RWPE2 (cell line): ENCODE measurements around the gene TNFAIP1.

ENCODE experiments used
- ATAC-seq: fragments of 200-7000 bp; cut with Tn5 transposase; 3 replicates; pipeline ENCODE4 v1.9.1; 2021; ENCODE audit warnings: low read depth
- DNase-seq: peaks from one replicate; pipeline ENCODE4 v3.0.0-alpha.2; 2020; ENCODE audit warnings: low spot score
- H3K27ac ChIP-seq: fragments of 450-650 bp; 2 replicates; pipeline ENCODE4 v1.5.1; 2017; ENCODE audit warnings: mild to moderate bottlenecking; ENCODE audit not compliant: poor library complexity, severe bottlenecking
- H3K27me3 ChIP-seq: fragments of 250-450 bp; sonication (Bioruptor Pico); 2 replicates; pipeline ENCODE4 v1.5.1; 2021; ENCODE audit warnings: mild to moderate bottlenecking, moderate library complexity; ENCODE audit not compliant: insufficient read depth, poor library complexity, severe bottlenecking
- H3K36me3 ChIP-seq: fragments of 250-450 bp; sonication (Bioruptor Pico); 2 replicates; pipeline ENCODE4 v1.5.1; 2020; ENCODE audit warnings: low read depth, mild to moderate bottlenecking, moderate library complexity
- H3K4me1 ChIP-seq: fragments of 250-450 bp; sonication (Bioruptor Pico); 2 replicates; pipeline ENCODE4 v1.5.1; 2021; ENCODE audit warnings: mild to moderate bottlenecking, moderate library complexity; ENCODE audit not compliant: insufficient read depth, poor library complexity, severe bottlenecking
- H3K4me3 ChIP-seq: fragments of 250-450 bp; sonication (Bioruptor Pico); 2 replicates; pipeline ENCODE4 v1.5.1; 2021; ENCODE audit warnings: mild to moderate bottlenecking, moderate library complexity; ENCODE audit not compliant: severe bottlenecking
- H3K9me3 ChIP-seq: fragments of 250-450 bp; sonication (Bioruptor Pico); 2 replicates; pipeline ENCODE4 v1.5.1; 2021; ENCODE audit warnings: mild to moderate bottlenecking, moderate library complexity; ENCODE audit not compliant: severe bottlenecking
- CTCF ChIP-seq: fragments of 450-650 bp; IDR thresholded peaks from one replicate; pipeline ENCODE4 v1.5.1; 2017; ENCODE audit warnings: mild to moderate bottlenecking, moderate library complexity; ENCODE audit not compliant: poor library complexity, severe bottlenecking

The TNFAIP1 gene

GRCh38 chr17:28315846-28316705 is 19.5 kb upstream of the TNFAIP1 start:
- no peaks in the 10 kb centered on the region for H3K4me1 ChIP-seq
- no peak for ATAC-seq
- H3K9me3 ChIP-seq, result no peaks in the 10 kb centered on the region
- no peak overlapping the region for H3K4me3 ChIP-seq
- no peak overlapping the region for H3K27ac ChIP-seq
- no peak for TF ChIP-seq CTCF
- no peaks in the 10 kb centered on the region for H3K27me3 ChIP-seq
- DNase-seq, result no peak
- H3K36me3 ChIP-seq, result peaks cover 7% of the 10 kb centered on the region

GRCh38 chr17:28317099-28317965 is 18.2 kb upstream of the TNFAIP1 start:
- no peaks in the 10 kb centered on the region for H3K9me3 ChIP-seq
- H3K27me3 ChIP-seq, result no peaks in the 10 kb centered on the region
- H3K4me3 ChIP-seq, result no peak overlapping the region
- no peak overlapping the region for H3K27ac ChIP-seq
- no peak for TF ChIP-seq CTCF
- H3K4me1 ChIP-seq, result no peaks in the 10 kb centered on the region
- DNase-seq (no peak), ATAC-seq (no peak)
- peaks cover 16% of the 10 kb centered on the region for H3K36me3 ChIP-seq

DNA sequence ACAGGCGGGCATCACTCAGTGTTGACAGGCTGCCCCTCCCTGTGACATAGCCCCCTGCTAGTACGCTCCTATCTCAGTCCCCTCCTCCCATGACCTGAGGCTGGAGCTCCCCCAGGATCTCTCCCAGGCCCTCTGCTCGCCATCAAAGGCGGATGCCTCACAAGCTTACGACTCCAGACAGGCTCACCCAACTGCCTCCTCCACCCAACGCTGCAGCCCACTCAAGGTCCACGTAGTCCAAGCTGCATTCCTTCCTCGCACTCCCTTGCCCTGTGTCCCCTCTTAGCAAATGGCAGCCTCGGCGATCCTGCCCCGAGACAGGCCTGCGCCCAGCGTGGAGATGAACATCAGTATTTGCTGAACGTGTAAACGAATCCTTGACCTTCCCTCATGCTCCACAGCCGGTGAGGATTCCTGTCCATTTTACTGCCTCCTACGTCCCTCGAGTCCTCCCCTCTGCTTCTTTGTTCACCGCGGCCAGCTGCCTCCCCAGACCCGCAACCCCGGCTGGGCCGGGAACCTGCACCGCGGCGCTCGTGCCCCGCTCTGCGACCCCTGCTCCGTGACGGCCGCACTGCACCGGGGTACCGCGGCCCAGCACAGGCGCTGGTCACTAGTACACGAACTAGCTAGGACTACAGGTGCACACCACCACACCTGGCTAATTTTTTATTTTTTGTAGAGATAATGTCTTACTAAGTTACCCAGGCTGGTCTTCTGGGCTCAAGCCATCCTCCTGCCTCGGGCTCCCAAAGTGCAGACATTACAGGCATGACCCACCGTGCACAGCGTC is 17.4 kb upstream of the TNFAIP1 start:
- Histone ChIP-seq H3K27ac (peak overlapping the region; percentile 64), H3K36me3 (peaks cover 23% of the 10 kb centered on the region), H3K9me3 (no peaks in the 10 kb centered on the region), H3K4me3 (peak overlapping the region; percentile 53), H3K4me1 (no peaks in the 10 kb centered on the region), H3K27me3 (no peaks in the 10 kb centered on the region)
- ATAC-seq (no peak; the same call in 2 of the 3 replicates), DNase-seq (no peak)
- TF ChIP-seq CTCF, result no peak

- Histone ChIP-seq H3K27ac (peak within 1 kb of the TSS; percentile 64), H3K4me1 (no peaks in the 10 kb centered on the region), H3K4me3 (peak within 1 kb of the TSS; percentile 53), H3K9me3 (no peaks in the 10 kb centered on the region), H3K27me3 (no peaks in the 10 kb centered on the region), H3K36me3 (peaks cover 23% of the 10 kb centered on the region)
- peak; percentile 98 for ATAC-seq
- DNase-seq, result peak; percentile 95
- TF ChIP-seq CTCF, result no peak
These were observed 16.6 kb upstream of the TNFAIP1 start, which contains the start of gene TMEM97 for GRCh38 chr17:28318759-28319597. Gene TMEM97 (plus strand): TSS chr17:28319200. CDS start chr17:28319240, 40 bp downstream.
